ENCODE data around the gene PER1. TPM values are rescaled to one million over a fixed set of nuclear protein-coding genes. Genes with fewer than 3 reads are reported as not detected.

PER1 gene
- total and polyA plus RNA-seq, 2 of the 13 experiments (the other 11 are each of a cell fraction or from before 2014, with no cell fraction given): 2.6 to 3.6 TPM

- TF ChIP-seq ZNF513 (CRISPR knock-in tag; conservative IDR thresholded peaks at IDR 0.05): no peak
Observed at GRCh38 chr17:8110456-8110804, 41.8 kb downstream of the PER1 start (continued).

- Histone ChIP-seq H3K27ac (ENCODE audit: extremely low read length, insufficient read depth, low read length) (no peak overlapping the region), H3K9me3 (ENCODE audit: low read length) (no peaks in the 10 kb centered on the region), H4K20me1 (ENCODE audit: insufficient read depth, low read length) (no peaks in the 10 kb centered on the region), H2AFZ (ENCODE audit: low read length) (no peak overlapping the region), H3K4me1 (ENCODE audit: insufficient read depth, low read length) (no peaks in the 10 kb centered on the region), H3K4me2 (ENCODE audit: low read depth, low read length) (peak overlapping the region; percentile 47; the same call in 1 of the 2 replicates), H3K36me3 (replicated peaks in 1 of 2; ENCODE audit: control insufficient read depth in 1 of 2, insufficient read depth in 2 of 2, low read length in 2 of 2) (no peaks in the 10 kb centered on the region), H3K27me3 (ENCODE audit: control insufficient read depth in 1 of 2, insufficient read depth in 2 of 2, low read length in 2 of 2) (peaks cover 9 to 62% of the 10 kb centered on the region in 2 experiments), H3K79me2 (ENCODE audit: insufficient read depth, low read length) (no peaks in the 10 kb centered on the region), H3K4me3 (replicated peaks in 1 of 3; ENCODE audit: insufficient read depth in 1 of 3, low read depth in 2 of 3, low read length in 3 of 3) (peak overlapping the region in 1 of 3 experiments; percentile 23; a peak in 1 of 6 replicates), H3K9ac (ENCODE audit: insufficient read depth, low read depth, low read length) (no peak overlapping the region)
- ChIA-PET CTCF (ENCODE audit: low intra/inter-chr PET ratio, low total read pairs) (interaction anchor here (1.7 to 2.5 kb wide), 3 partner anchors 16 to 49 kb away, joined by 4 to 14 read pairs (median 11); no protein-coding TSS in a partner anchor), POLR2A (no interaction called here)
- FAIRE-seq (no peak), DNase-seq (ENCODE audit: low spot score) (no peak), ATAC-seq (peak; percentile 89)
- in situ Hi-C loops (cut with HindIII; ENCODE audit: extremely low pct_ligation_motif_present, low pct_unique_long_range_greater_than_20kb): no loop called here
- intact Hi-C loops (cut with micrococcal nuclease; ENCODE audit: unreplicated experiment): loop anchor here (1.0 to 5.0 kb wide), 2 partner anchors 8 to 48 kb away; partner anchors contain the start of gene ALOXE3
- BruUV-seq (replicated peaks): no TSS peak
- 36% methylated on average over 25 of the region's 63 CpGs for WGBS (ENCODE audit: low lambda C conversion rate)
- TF ChIP-seq TFDP2 (CRISPR knock-in tag; IDR thresholded peaks at IDR 0.05) (no peak), ZNF337 (CRISPR knock-in tag; IDR thresholded peaks at IDR 0.05; ENCODE audit: borderline replicate concordance, low read depth) (no peak), STAG1 (CRISPR knock-in tag; IDR thresholded peaks at IDR 0.05) (peak; percentile 69), UBTF (CRISPR knock-in tag; IDR thresholded peaks at IDR 0.05) (peak; percentile 29; the same call in 1 of the 2 replicates), SRSF1 (optimal IDR thresholded peaks at IDR 0.05; ENCODE audit: low read depth, low read length) (peak; percentile 25), HMGXB4 (CRISPR knock-in tag; IDR thresholded peaks at IDR 0.05; ENCODE audit: borderline replicate concordance in 1 of 2, low read depth in 1 of 2) (peak; percentile 41 to 72; a peak in 2 of 4 replicates), CREBL2 (CRISPR knock-in tag; IDR thresholded peaks at IDR 0.05; ENCODE audit: borderline replicate concordance) (no peak), FOSL1 (CRISPR knock-in tag; IDR thresholded peaks at IDR 0.05; ENCODE audit: borderline replicate concordance) (no peak)
Observed at GRCh38 chr17:8109661-8110455, 42.3 kb downstream of the PER1 start.

Data from HepG2 (cell line).